K562 (cell line): ENCODE measurements around the gene SPAG9. TPM values are rescaled to one million over a fixed set of nuclear protein-coding genes. Genes with fewer than 3 reads are reported as not detected.
A peak's percentile ranks its signal among the peaks of the same experiment; 100 is the strongest.

Source experiments
- ATAC-seq: fragments of 200-7000 bp; cut with Tn5 transposase; 3 replicates; pipeline ENCODE4 v1.9.1; 2020; ENCODE audit warnings: moderate library complexity
- BruUV-seq: library from RNA; stranded (reverse); fragments of 400-500 nt; replicated peaks from 2 replicates; lab custom pipeline; 2021; lab: Mats Ljungman, UMichigan
- CTCF ChIA-PET: fragments of 300-600 bp; formaldehyde crosslinking; extraction: SDS; loops from one replicate; lab custom pipeline; 2021; ENCODE audit warnings: low intra/inter-chr PET ratio; lab: Yijun Ruan, JAX
- POLR2A ChIA-PET: fragments of 300-600, 350-650 bp; sonication (Branson Sonifier 250); formaldehyde crosslinking; extraction: SDS; loops from one replicate; lab custom pipeline; 2021; ENCODE audit warnings: antibody characterized with exemption, inconsistent platforms; lab: Yijun Ruan, JAX
- DNase-seq, 4 experiments: peaks; one replicate each; pipeline versions ENCODE4 v3.0.0 to v3.0.0-alpha.2; 2011 to 2018; ENCODE audit warnings: low spot score in 3 of 4, mixed read lengths in 3 of 4; ENCODE audit errors: extremely low read depth in 1 of 4
- FAIRE-seq: peaks from 2 replicates; lab custom pipeline; 2011; peaks lifted over from hg19 to GRCh38; lab: Jason Lieb, UNC
- H2AFZ ChIP-seq: 2 replicates; pipeline ENCODE4 v1.6.0; 2011; ENCODE audit warnings: low read depth, low read length, control low read depth, inconsistent platforms
- H3K27ac ChIP-seq: fragments of 200-600 bp; 3 replicates; pipeline ENCODE4 v1.8.0; 2011; ENCODE audit warnings: low read depth, mild to moderate bottlenecking, control low read depth, inconsistent platforms, low read length, moderate library complexity, mixed read lengths; ENCODE audit errors: extremely low read depth
- H3K27me3 ChIP-seq, 2 experiments: fragments of 300-600 bp in 1 of 2; 2 replicates in 1 of 2; 3 replicates in 1 of 2; pipeline versions ENCODE4 v1.6.0 to v1.8.0; 2011; ENCODE audit warnings: inconsistent platforms in 2 of 2, low read length in 2 of 2, mild to moderate bottlenecking in 1 of 2, mixed read lengths in 1 of 2, moderate library complexity in 1 of 2; ENCODE audit not compliant: control insufficient read depth in 2 of 2, insufficient read depth in 2 of 2
- H3K36me3 ChIP-seq: fragments of 300-600 bp; 3 replicates; pipeline ENCODE4 v1.8.0; 2011; ENCODE audit warnings: mild to moderate bottlenecking, low read length, inconsistent platforms; ENCODE audit not compliant: control insufficient read depth, insufficient read depth
- H3K4me1 ChIP-seq, 2 experiments: fragments of 200-600 bp in 1 of 2; replicated peaks in 1 of 2; 2 replicates in 1 of 2; 3 replicates in 1 of 2; pipeline versions ENCODE4 v1.5.1 to v1.8.0; 2011; ENCODE audit warnings: inconsistent platforms in 2 of 2, low read length in 2 of 2, mild to moderate bottlenecking in 1 of 2, mixed read lengths in 1 of 2, moderate library complexity in 1 of 2; ENCODE audit not compliant: control insufficient read depth in 2 of 2, insufficient read depth in 2 of 2
- H3K4me2 ChIP-seq: 2 replicates; pipeline ENCODE4 v1.6.1; 2011; ENCODE audit warnings: low read length, control low read depth, inconsistent platforms, mixed read lengths; ENCODE audit not compliant: insufficient read depth
- H3K4me3 ChIP-seq: fragments of 200-600 bp; sonication (generic), shearing (Covaris generic); 2 replicates; pipeline ENCODE4 v1.5.1; 2016; ENCODE audit warnings: control low read depth, inconsistent platforms
- H3K79me2 ChIP-seq: fragments of 200-600 bp; 3 replicates; pipeline ENCODE4 v1.8.0; 2011; ENCODE audit warnings: low read length, inconsistent platforms; ENCODE audit not compliant: control insufficient read depth, insufficient read depth
- H3K9ac ChIP-seq, 2 experiments: 2 replicates each; pipeline versions ENCODE4 v1.6.0 to v1.6.1; 2011; ENCODE audit warnings: low read depth in 2 of 2, low read length in 2 of 2, control low read depth in 1 of 2, inconsistent platforms in 1 of 2, mild to moderate bottlenecking in 1 of 2, mixed read lengths in 1 of 2; ENCODE audit not compliant: insufficient read depth in 1 of 2
- H3K9me1 ChIP-seq: one replicate; pipeline ENCODE4 v1.6.0; 2011; ENCODE audit warnings: inconsistent platforms, mild to moderate bottlenecking, low read length, moderate library complexity; ENCODE audit not compliant: control insufficient read depth, insufficient read depth
- H3K9me3 ChIP-seq: replicated peaks from 2 replicates; pipeline ENCODE4 v1.5.1; 2011; ENCODE audit warnings: low read depth, low read length, inconsistent platforms; ENCODE audit not compliant: control insufficient read depth, insufficient read depth
- H4K20me1 ChIP-seq: replicated peaks from 2 replicates; pipeline ENCODE4 v1.6.1; 2011; ENCODE audit warnings: low read length, inconsistent platforms, mixed read lengths; ENCODE audit not compliant: control insufficient read depth, insufficient read depth
- FOS ChIP-seq: IDR thresholded peaks from 3 replicates; pipeline ENCODE4 v1.6.1; 2011; ENCODE audit not compliant: insufficient read length; ENCODE audit errors: extremely low read depth
- HDAC2 ChIP-seq: fragments of 450-650 bp; IDR thresholded peaks from 2 replicates; pipeline ENCODE4 v1.6.1; 2016; ENCODE audit warnings: mild to moderate bottlenecking
- HNRNPLL ChIP-seq: fragments of 200-400 bp; formaldehyde crosslinking; IDR thresholded peaks from 2 replicates; pipeline ENCODE4 v1.6.1; 2017; ENCODE audit warnings: low read length, low read depth, mild to moderate bottlenecking; ENCODE audit not compliant: poor library complexity, severe bottlenecking
- ILK ChIP-seq: fragments of 450-650 bp; IDR thresholded peaks from 2 replicates; pipeline ENCODE4 v1.6.1; 2016; ENCODE audit warnings: missing genetic modification characterization, low read depth, mild to moderate bottlenecking, missing compliant biosample characterization, moderate library complexity, borderline replicate concordance
- MED1 ChIP-seq: sonication (generic); formaldehyde crosslinking; IDR thresholded peaks from 2 replicates; pipeline ENCODE4 v1.8.1; 2023; ENCODE audit warnings: missing genetic modification reagents, borderline replicate concordance
- MXD1 ChIP-seq: fragments of 250-450 bp; sonication (Bioruptor Pico); IDR thresholded peaks from 2 replicates; pipeline ENCODE4 v1.8.0; 2021; ENCODE audit warnings: borderline replicate concordance, mild to moderate bottlenecking, moderate library complexity; ENCODE audit not compliant: poor library complexity, severe bottlenecking
- NBN ChIP-seq: fragments of 450-650 bp; IDR thresholded peaks from 2 replicates; pipeline ENCODE4 v1.6.1; 2016; ENCODE audit warnings: low read depth, mild to moderate bottlenecking
- NFYB ChIP-seq: IDR thresholded peaks from 2 replicates; pipeline ENCODE4 v1.6.1; 2011; ENCODE audit warnings: mild to moderate bottlenecking, moderate library complexity; ENCODE audit not compliant: insufficient read length; ENCODE audit errors: extremely low read depth
- PTRF ChIP-seq: fragments of 450-650 bp; IDR thresholded peaks from 2 replicates; pipeline ENCODE4 v1.6.1; 2016; ENCODE audit warnings: mild to moderate bottlenecking, missing genetic modification characterization, missing compliant biosample characterization
- SMAD4 ChIP-seq: fragments of 250-450 bp; sonication (Bioruptor Pico); conservative IDR thresholded peaks from 2 replicates; pipeline ENCODE4 v1.8.0; 2021; ENCODE audit warnings: inconsistent platforms, mild to moderate bottlenecking, moderate library complexity
- SMARCA4 ChIP-seq: fragments of 450-650 bp; IDR thresholded peaks from 2 replicates; pipeline ENCODE4 v1.6.1; 2016
- WGBS: fragments of 100-300 bp; shearing (Covaris generic); methylation state at CpG from one replicate; pipeline ENCODE4 v1.1.6; 2016; ENCODE audit warnings: low coverage, mixed read lengths; ENCODE audit not compliant: insufficient coverage; ENCODE audit errors: missing lambda C conversion rate; 5-methylcytosine and 5-hydroxymethylcytosine counted together
- in situ Hi-C: fragments of 300-500 bp; cut with MboI; formaldehyde crosslinking; loops from 4 replicates; pipeline ENCODE4 v1.15.0; 2018; ENCODE audit warnings: inconsistent platforms, mixed read lengths
- intact Hi-C: fragments of 100-400 bp; cut with micrococcal nuclease; formaldehyde crosslinking; loops from 2 replicates; pipeline ENCODE4 v1.14.2; 2022
- polyA plus RNA-seq, 8 experiments: library from polyadenylated mRNA; depleted of rRNA in 4 of 8; stranded (reverse) in 5 of 8; unstranded in 3 of 8; fragments of >200 nt; fragmentation: Nextera tagmentation in 2 of 8; fragmentation: Illumina TruSeq in 1 of 8; extraction: Ambion mirVana in 2 of 8; extraction: Trizol in 1 of 8; gene quantifications; 2 replicates each; pipeline versions ENCODE4 v1.2.1 to v1.2.3, GENCODE V29; 2011 to 2014; ENCODE audit warnings: inconsistent platforms in 1 of 8, missing spikeins in 1 of 8
- total RNA-seq, 7 experiments: library from RNA; depleted of rRNA in 6 of 7; stranded (reverse); fragments of >200 nt in 6 of 7; fragmentation: Illumina TruSeq in 2 of 7; extraction: Trizol in 2 of 7; gene quantifications; 2 replicates each; pipeline versions ENCODE4 v1.2.1 to v1.2.3, GENCODE V29; 2011 to 2021; ENCODE audit warnings: low replicate concordance in 1 of 7

Gene SPAG9
- total and polyA plus RNA-seq, 9 of the 15 experiments (the other 6 are each of a cell fraction or from before 2014, with no cell fraction given), result 12.2 to 99.2 (median 58.2) TPM

- CTCF ChIA-PET, result no interaction called here
- FAIRE-seq, result no peak
- no peak overlapping the region for H2AFZ ChIP-seq
These were observed 197.8 kb downstream of the SPAG9 start for GRCh38 chr17:50922721-50923405.

More at GRCh38 chr17:50922721-50923405, 197.8 kb downstream of the SPAG9 start:
- no peak overlapping the region for H3K4me2 ChIP-seq
- WGBS, result 35% methylated on average over 5 of the region's 6 CpGs
- POLR2A ChIA-PET, result interaction anchor here (0.6 to 2.5 kb wide), 5 partner anchors 11 to 232 kb away, joined by 3 to 9 read pairs (median 3); no protein-coding TSS in a partner anchor
- no peaks in the 10 kb centered on the region for H3K36me3 ChIP-seq
- DNase-seq (no peak), ATAC-seq (no peak)
- no peaks in the 10 kb centered on the region for H3K9me3 ChIP-seq
- no TSS peak for BruUV-seq
- H3K79me2 ChIP-seq, result no peaks in the 10 kb centered on the region
- no peak overlapping the region for H3K27ac ChIP-seq
- H3K9me1 ChIP-seq, result no peaks in the 10 kb centered on the region
- H4K20me1 ChIP-seq, result no peaks in the 10 kb centered on the region
- H3K4me1 ChIP-seq, result peaks cover 0 to 20% of the 10 kb centered on the region in 2 experiments; a peak in 2 of 5 replicates
- TF ChIP-seq ILK, result no peak
- no peak for TF ChIP-seq HDAC2
- TF ChIP-seq MXD1 (CRISPR knock-in tag), result no peak
- no peak for TF ChIP-seq NBN
- no peak for TF ChIP-seq NFYB
- no peak for TF ChIP-seq SMARCA4
- no peak for TF ChIP-seq PTRF
- TF ChIP-seq FOS, result no peak
- no peak for TF ChIP-seq HNRNPLL
- no peak for TF ChIP-seq MED1 (CRISPR knock-in tag)
- TF ChIP-seq SMAD4 (CRISPR knock-in tag), result no peak
- TF ChIP-seq, all 486 proteins: peak for 0
- intact Hi-C loops, result no loop called here
- Histone ChIP-seq H3K27me3 (peaks cover 0 to 5% of the 10 kb centered on the region in 2 experiments; a peak in 2 of 5 replicates), H3K9ac (0 out of 4 replicates have a peak overlapping the region, but pooled peaks of 1 of the 2 experiments have one; percentile 50), H3K4me3 (no peak overlapping the region)
- in situ Hi-C loops, result no loop called here
